ENCODE measurements around the gene TAB2.

GRCh38 chr6:149392535-149392934 is 75.0 kb downstream of the TAB2 start:
- TF ChIP-seq POLR2A (IDR thresholded peaks at IDR 0.05) (no peak), CTCF (IDR thresholded peaks at IDR 0.05) (no peak)

Measured in suprapubic skin (tissue), 3 donors.